ENCODE results near the gene MPZL1. TPM values are rescaled to one million over a fixed set of nuclear protein-coding genes. Genes with fewer than 3 reads are reported as not detected.

Gene MPZL1
- total RNA-seq, 2 experiments from 2014 or later, result 1.2 to 1.5 TPM

DNA sequence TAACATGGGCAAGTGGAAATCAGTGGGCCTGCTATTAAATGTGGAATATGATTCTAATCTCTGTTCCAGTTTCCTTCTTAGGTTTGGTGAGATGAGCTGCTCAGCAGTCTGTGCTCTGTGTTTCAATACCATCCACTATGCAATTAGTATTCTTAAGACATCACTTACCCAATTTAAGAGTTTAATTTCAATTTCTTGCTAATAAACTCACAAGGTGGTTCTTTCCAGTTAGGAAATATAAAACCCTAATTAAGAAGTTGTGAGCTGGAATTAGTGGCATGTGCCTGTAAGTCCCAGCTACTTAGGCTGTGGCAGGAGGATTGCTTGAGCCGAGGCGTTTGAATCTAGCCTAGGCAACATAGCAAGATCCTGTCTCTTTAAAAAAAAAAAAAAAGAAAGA lies 51.7 kb downstream of the MPZL1 start:
- Histone ChIP-seq H3K4me1 (ENCODE audit: insufficient read depth, low read length) (no peaks in the 10 kb centered on the region), H3K27me3 (ENCODE audit: control insufficient read depth in 1 of 2, insufficient read depth in 2 of 2, low read length in 2 of 2) (no peaks in the 10 kb centered on the region), H3K4me3 (ENCODE audit: low read length) (no peak overlapping the region), H3K36me3 (ENCODE audit: insufficient read depth, low read length) (no peaks in the 10 kb centered on the region), H3K9me3 (ENCODE audit: control insufficient read depth in 1 of 2, insufficient read depth in 1 of 2, low read length in 2 of 2) (peaks cover 0 to 5% of the 10 kb centered on the region in 2 experiments), H3K27ac (ENCODE audit: low read depth in 1 of 2, low read length in 2 of 2) (no peak overlapping the region)
- intact Hi-C loops (cut with DNase I, micrococcal nuclease), result loop anchor here in 1 of 2 experiments (5.0 kb wide), 1 partner anchor 36 kb away; no protein-coding TSS in a partner anchor
- CTCF ChIA-PET, result no interaction called here
- POLR2A ChIA-PET, result no interaction called here
- Mint-ChIP-seq H3K27me3 (no peaks in the 10 kb centered on the region), H3K27ac (no peak overlapping the region), H3K36me3 (ENCODE audit: low read depth) (peaks cover 42% of the 10 kb centered on the region), H3K4me3 (no peak overlapping the region), H3K9me3 (no peaks in the 10 kb centered on the region), H3K4me1 (ENCODE audit: low read depth) (peaks cover 13% of the 10 kb centered on the region)
- TF ChIP-seq, protein P1, sequence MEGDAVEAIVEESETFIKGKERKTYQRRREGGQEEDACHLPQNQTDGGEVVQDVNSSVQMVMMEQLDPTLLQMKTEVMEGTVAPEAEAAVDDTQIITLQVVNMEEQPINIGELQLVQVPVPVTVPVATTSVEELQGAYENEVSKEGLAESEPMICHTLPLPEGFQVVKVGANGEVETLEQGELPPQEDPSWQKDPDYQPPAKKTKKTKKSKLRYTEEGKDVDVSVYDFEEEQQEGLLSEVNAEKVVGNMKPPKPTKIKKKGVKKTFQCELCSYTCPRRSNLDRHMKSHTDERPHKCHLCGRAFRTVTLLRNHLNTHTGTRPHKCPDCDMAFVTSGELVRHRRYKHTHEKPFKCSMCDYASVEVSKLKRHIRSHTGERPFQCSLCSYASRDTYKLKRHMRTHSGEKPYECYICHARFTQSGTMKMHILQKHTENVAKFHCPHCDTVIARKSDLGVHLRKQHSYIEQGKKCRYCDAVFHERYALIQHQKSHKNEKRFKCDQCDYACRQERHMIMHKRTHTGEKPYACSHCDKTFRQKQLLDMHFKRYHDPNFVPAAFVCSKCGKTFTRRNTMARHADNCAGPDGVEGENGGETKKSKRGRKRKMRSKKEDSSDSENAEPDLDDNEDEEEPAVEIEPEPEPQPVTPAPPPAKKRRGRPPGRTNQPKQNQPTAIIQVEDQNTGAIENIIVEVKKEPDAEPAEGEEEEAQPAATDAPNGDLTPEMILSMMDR (IDR thresholded peaks at IDR 0.05), result no peak
- DNase-seq, result no peak
- no peak for ATAC-seq (ENCODE audit: poor library complexity)

- Mint-ChIP-seq H3K36me3 (ENCODE audit: low read depth) (peaks cover 37% of the 10 kb centered on the region), H3K9me3 (no peaks in the 10 kb centered on the region), H3K27ac (no peak overlapping the region), H3K4me1 (ENCODE audit: low read depth) (peaks cover 13% of the 10 kb centered on the region), H3K27me3 (no peaks in the 10 kb centered on the region), H3K4me3 (no peak overlapping the region)
- intact Hi-C loops (cut with DNase I, micrococcal nuclease), result loop anchor here in 1 of 2 experiments (5.0 kb wide), 1 partner anchor 37 kb away; no protein-coding TSS in a partner anchor
- H3K27ac ChIP-seq (ENCODE audit: low read depth in 1 of 2, low read length in 2 of 2), result no peak overlapping the region
- peaks cover 0 to 5% of the 10 kb centered on the region in 2 experiments for H3K9me3 ChIP-seq (ENCODE audit: control insufficient read depth in 1 of 2, insufficient read depth in 1 of 2, low read length in 2 of 2)
- TF ChIP-seq, protein P1 (IDR thresholded peaks at IDR 0.05), result no peak
- no peak overlapping the region for H3K4me3 ChIP-seq (ENCODE audit: low read length)
- ChIA-PET POLR2A (no interaction called here), CTCF (no interaction called here)
- no peaks in the 10 kb centered on the region for H3K36me3 ChIP-seq (ENCODE audit: insufficient read depth, low read length)
- DNase-seq (no peak), ATAC-seq (ENCODE audit: poor library complexity) (no peak)
- no peaks in the 10 kb centered on the region for H3K27me3 ChIP-seq (ENCODE audit: control insufficient read depth in 1 of 2, insufficient read depth in 2 of 2, low read length in 2 of 2)
- no peaks in the 10 kb centered on the region for H3K4me1 ChIP-seq (ENCODE audit: insufficient read depth, low read length)
Measured at GRCh38 chr1:167774710-167775109, 52.9 kb downstream of the MPZL1 start.

GRCh38 chr1:167775178-167775577 lies 53.4 kb downstream of the MPZL1 start:
- ChIA-PET CTCF (no interaction called here), POLR2A (no interaction called here)
- H3K36me3 Mint-ChIP-seq (ENCODE audit: low read depth), result peaks cover 35% of the 10 kb centered on the region
- ATAC-seq (ENCODE audit: poor library complexity) (no peak), DNase-seq (no peak)
- peaks cover 13% of the 10 kb centered on the region for H3K4me1 Mint-ChIP-seq (ENCODE audit: low read depth)
- Histone ChIP-seq H3K27ac (ENCODE audit: low read depth in 1 of 2, low read length in 2 of 2) (no peak overlapping the region), H3K27me3 (ENCODE audit: control insufficient read depth in 1 of 2, insufficient read depth in 2 of 2, low read length in 2 of 2) (no peaks in the 10 kb centered on the region), H3K4me1 (ENCODE audit: insufficient read depth, low read length) (no peaks in the 10 kb centered on the region), H3K4me3 (ENCODE audit: low read length) (no peak overlapping the region), H3K9me3 (ENCODE audit: control insufficient read depth in 1 of 2, insufficient read depth in 1 of 2, low read length in 2 of 2) (peaks cover 0 to 5% of the 10 kb centered on the region in 2 experiments), H3K36me3 (ENCODE audit: insufficient read depth, low read length) (no peaks in the 10 kb centered on the region)
- H3K27ac Mint-ChIP-seq, result no peak overlapping the region
- H3K27me3 Mint-ChIP-seq, result no peaks in the 10 kb centered on the region
- no peaks in the 10 kb centered on the region for H3K9me3 Mint-ChIP-seq
- intact Hi-C loops (cut with DNase I, micrococcal nuclease), result no loop called here
- TF ChIP-seq, protein P1 (IDR thresholded peaks at IDR 0.05), result no peak
- H3K4me3 Mint-ChIP-seq, result no peak overlapping the region
